ENCODE data around the gene SLCO2B1. TPM values are rescaled to one million over a fixed set of nuclear protein-coding genes. Genes with fewer than 3 reads are reported as not detected.

SLCO2B1 gene
- total and polyA plus RNA-seq, 2 of the 8 experiments (the other 6 are each of a cell fraction or from before 2014, with no cell fraction given) = 0.03 TPM; not detected in 1

DNA sequence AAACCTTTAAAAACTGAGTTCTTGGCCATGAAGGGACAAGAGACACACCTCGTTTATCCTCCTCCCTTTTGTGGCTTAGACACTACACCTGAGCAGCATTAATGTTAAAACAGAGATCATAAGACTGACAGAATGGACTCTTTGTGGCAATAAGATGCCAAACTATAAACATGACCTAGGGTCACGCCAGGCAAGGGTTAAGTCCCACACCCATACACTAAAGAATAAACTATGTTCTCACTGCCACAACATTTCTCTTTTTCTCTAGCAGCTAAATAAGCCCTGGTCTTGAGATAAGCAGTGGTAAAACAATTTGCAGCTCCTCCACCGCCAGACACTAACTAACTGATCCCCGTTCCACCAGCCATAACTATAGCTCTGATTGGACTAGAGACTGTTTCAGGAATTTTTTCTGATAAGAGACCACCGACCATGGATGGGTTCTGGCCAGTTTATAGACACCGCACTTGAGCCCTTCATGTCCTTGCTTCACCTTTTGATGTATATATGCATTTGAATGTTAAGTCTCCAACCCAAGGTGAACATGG, 4.9 kb upstream of the SLCO2B1 start (continued):
- no peak for TF ChIP-seq POLR2A (IDR thresholded peaks at IDR 0.05; ENCODE audit: control extremely low read depth in 1 of 2, low read depth in 2 of 2, low read length in 2 of 2)
- TF ChIP-seq JUN (IDR thresholded peaks at IDR 0.05; ENCODE audit: low read depth, low read length) = no peak
- no peak for TF ChIP-seq CTBP2 (IDR thresholded peaks at IDR 0.05; ENCODE audit: borderline replicate concordance, insufficient read depth, insufficient read length, low read length)
- TF ChIP-seq RBBP5 (IDR thresholded peaks at IDR 0.05; ENCODE audit: borderline replicate concordance, low read depth, low read length) = no peak
- no peak for TF ChIP-seq NRF1 (IDR thresholded peaks at IDR 0.05; ENCODE audit: low read depth, low read length)
- TF ChIP-seq SIRT6 (IDR thresholded peaks at IDR 0.05; ENCODE audit: low read length) = no peak

Data from H1 (cell line).